GM21619 (cell line): ENCODE data around the gene IGF2BP3.

Experiments used
- ATAC-seq: cut with Tn5 transposase; IDR thresholded peaks from one replicate; pipeline ENCODE4 v1.9.1; 2021; ENCODE audit not compliant: unreplicated experiment

IGF2BP3 gene

GRCh38 chr7:23272275-23272674, 198.0 kb downstream of the IGF2BP3 start:
- no peak for ATAC-seq

- no peak for ATAC-seq
These were observed 201.5 kb downstream of the IGF2BP3 start for GRCh38 chr7:23268746-23269145.

GRCh38 chr7:23268167-23268566, 202.1 kb downstream of the IGF2BP3 start:
- ATAC-seq = no peak

- ATAC-seq = no peak
These were observed 202.9 kb downstream of the IGF2BP3 start for GRCh38 chr7:23267357-23267756.

- ATAC-seq = no peak
These were observed 203.4 kb downstream of the IGF2BP3 start for GRCh38 chr7:23266918-23267317.

- peak; percentile 51 for ATAC-seq
These were observed 205.3 kb downstream of the IGF2BP3 start for GRCh38 chr7:23264916-23265458.

DNA sequence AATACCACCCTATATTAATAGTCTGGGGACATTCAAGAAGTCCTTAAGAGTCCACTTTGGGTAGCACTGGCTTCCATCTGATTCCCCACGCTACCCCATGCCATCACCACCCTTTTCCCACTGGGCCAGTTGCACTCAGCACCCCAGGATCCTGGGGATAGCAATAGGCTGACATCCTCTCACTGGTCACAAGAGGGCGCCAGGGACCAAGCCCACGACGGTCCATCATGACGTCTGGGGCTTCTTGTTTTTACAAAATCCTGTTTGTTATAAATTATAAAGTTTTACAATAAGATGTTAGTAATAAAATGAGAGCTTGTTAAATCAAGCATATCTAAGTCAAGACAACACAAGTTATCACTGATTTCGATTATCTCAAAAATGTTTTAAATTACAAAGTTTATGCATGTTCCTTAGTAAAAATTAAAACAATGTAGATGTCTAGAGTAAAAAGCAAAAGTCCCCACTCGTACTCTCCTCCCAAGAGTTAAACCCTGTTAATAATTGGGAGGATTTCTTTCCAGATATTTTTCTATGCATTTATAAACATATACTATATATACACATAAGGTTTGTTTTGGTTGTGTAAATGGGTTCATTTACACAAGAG, 208.3 kb downstream of the IGF2BP3 start:
- peak; percentile 77 for ATAC-seq

- ATAC-seq = no peak
These were observed 209.9 kb downstream of the IGF2BP3 start for GRCh38 chr7:23260371-23260770.
